K562 (cell line): ENCODE measurements around the gene BMP2. TPM values are rescaled to one million over a fixed set of nuclear protein-coding genes. Genes with fewer than 3 reads are reported as not detected.

ENCODE experiments used
- ATAC-seq: fragments of 200-7000 bp; cut with Tn5 transposase; 3 replicates; pipeline ENCODE4 v1.9.1; 2020; ENCODE audit warnings: moderate library complexity
- BruUV-seq: library from RNA; stranded (reverse); fragments of 400-500 nt; replicated peaks from 2 replicates; lab custom pipeline; 2021; lab: Mats Ljungman, UMichigan
- CTCF ChIA-PET: fragments of 300-600 bp; formaldehyde crosslinking; extraction: SDS; loops from one replicate; lab custom pipeline; 2021; ENCODE audit warnings: low intra/inter-chr PET ratio; lab: Yijun Ruan, JAX
- POLR2A ChIA-PET: fragments of 300-600, 350-650 bp; sonication (Branson Sonifier 250); formaldehyde crosslinking; extraction: SDS; loops from one replicate; lab custom pipeline; 2021; ENCODE audit warnings: antibody characterized with exemption, inconsistent platforms; lab: Yijun Ruan, JAX
- DNase-seq, 4 experiments: peaks; one replicate each; pipeline versions ENCODE4 v3.0.0 to v3.0.0-alpha.2; 2011 to 2018; ENCODE audit warnings: low spot score in 3 of 4, mixed read lengths in 3 of 4; ENCODE audit errors: extremely low read depth in 1 of 4
- FAIRE-seq: peaks from 2 replicates; lab custom pipeline; 2011; peaks lifted over from hg19 to GRCh38; lab: Jason Lieb, UNC
- H2AFZ ChIP-seq: 2 replicates; pipeline ENCODE4 v1.6.0; 2011; ENCODE audit warnings: low read depth, low read length, control low read depth, inconsistent platforms
- H3K27ac ChIP-seq: fragments of 200-600 bp; 3 replicates; pipeline ENCODE4 v1.8.0; 2011; ENCODE audit warnings: low read depth, mild to moderate bottlenecking, control low read depth, inconsistent platforms, low read length, moderate library complexity, mixed read lengths; ENCODE audit errors: extremely low read depth
- H3K27me3 ChIP-seq, 2 experiments: fragments of 300-600 bp in 1 of 2; 2 replicates in 1 of 2; 3 replicates in 1 of 2; pipeline versions ENCODE4 v1.6.0 to v1.8.0; 2011; ENCODE audit warnings: inconsistent platforms in 2 of 2, low read length in 2 of 2, mild to moderate bottlenecking in 1 of 2, mixed read lengths in 1 of 2, moderate library complexity in 1 of 2; ENCODE audit not compliant: control insufficient read depth in 2 of 2, insufficient read depth in 2 of 2
- H3K36me3 ChIP-seq: fragments of 300-600 bp; 3 replicates; pipeline ENCODE4 v1.8.0; 2011; ENCODE audit warnings: mild to moderate bottlenecking, low read length, inconsistent platforms; ENCODE audit not compliant: control insufficient read depth, insufficient read depth
- H3K4me1 ChIP-seq, 2 experiments: fragments of 200-600 bp in 1 of 2; replicated peaks in 1 of 2; 2 replicates in 1 of 2; 3 replicates in 1 of 2; pipeline versions ENCODE4 v1.5.1 to v1.8.0; 2011; ENCODE audit warnings: inconsistent platforms in 2 of 2, low read length in 2 of 2, mild to moderate bottlenecking in 1 of 2, mixed read lengths in 1 of 2, moderate library complexity in 1 of 2; ENCODE audit not compliant: control insufficient read depth in 2 of 2, insufficient read depth in 2 of 2
- H3K4me2 ChIP-seq: 2 replicates; pipeline ENCODE4 v1.6.1; 2011; ENCODE audit warnings: low read length, control low read depth, inconsistent platforms, mixed read lengths; ENCODE audit not compliant: insufficient read depth
- H3K4me3 ChIP-seq: fragments of 200-600 bp; sonication (generic), shearing (Covaris generic); 2 replicates; pipeline ENCODE4 v1.5.1; 2016; ENCODE audit warnings: control low read depth, inconsistent platforms
- H3K79me2 ChIP-seq: fragments of 200-600 bp; 3 replicates; pipeline ENCODE4 v1.8.0; 2011; ENCODE audit warnings: low read length, inconsistent platforms; ENCODE audit not compliant: control insufficient read depth, insufficient read depth
- H3K9ac ChIP-seq, 2 experiments: 2 replicates each; pipeline versions ENCODE4 v1.6.0 to v1.6.1; 2011; ENCODE audit warnings: low read depth in 2 of 2, low read length in 2 of 2, control low read depth in 1 of 2, inconsistent platforms in 1 of 2, mild to moderate bottlenecking in 1 of 2, mixed read lengths in 1 of 2; ENCODE audit not compliant: insufficient read depth in 1 of 2
- H3K9me1 ChIP-seq: one replicate; pipeline ENCODE4 v1.6.0; 2011; ENCODE audit warnings: inconsistent platforms, mild to moderate bottlenecking, low read length, moderate library complexity; ENCODE audit not compliant: control insufficient read depth, insufficient read depth
- H3K9me3 ChIP-seq: replicated peaks from 2 replicates; pipeline ENCODE4 v1.5.1; 2011; ENCODE audit warnings: low read depth, low read length, inconsistent platforms; ENCODE audit not compliant: control insufficient read depth, insufficient read depth
- H4K20me1 ChIP-seq: replicated peaks from 2 replicates; pipeline ENCODE4 v1.6.1; 2011; ENCODE audit warnings: low read length, inconsistent platforms, mixed read lengths; ENCODE audit not compliant: control insufficient read depth, insufficient read depth
- ELF4 ChIP-seq: fragments of 450-650 bp; formaldehyde crosslinking; IDR thresholded peaks from 2 replicates; pipeline ENCODE4 v1.4.0; 2022; ENCODE audit warnings: missing genetic modification characterization
- GMEB1 ChIP-seq: fragments of 250-450 bp; sonication (Bioruptor Pico); IDR thresholded peaks from 2 replicates; pipeline ENCODE4 v1.4.0; 2020; ENCODE audit warnings: mild to moderate bottlenecking
- NR4A1 ChIP-seq, 2 experiments: fragments of 250-450 bp in 1 of 2; fragments of 450-650 bp in 1 of 2; sonication (Bioruptor Pico) in 1 of 2; IDR thresholded peaks; 2 replicates each; pipeline versions ENCODE4 v1.4.0 to v1.6.1; 2016 to 2020; ENCODE audit warnings: mild to moderate bottlenecking in 2 of 2, missing compliant biosample characterization in 1 of 2, missing genetic modification characterization in 1 of 2, moderate library complexity in 1 of 2
- SRF ChIP-seq, 2 experiments: fragments of 250-450, 450-650 bp in 1 of 2; sonication (Bioruptor Pico) in 1 of 2; sonication (generic) in 1 of 2; formaldehyde crosslinking; IDR thresholded peaks; 2 replicates each; pipeline versions ENCODE4 v1.5.0 to v1.5.1; 2020 to 2022; ENCODE audit warnings: mild to moderate bottlenecking in 1 of 2, missing genetic modification reagents in 1 of 2
- STAT5B ChIP-seq: fragments of 250-450 bp; sonication (Bioruptor Pico); IDR thresholded peaks from 2 replicates; pipeline ENCODE4 v1.8.0; 2021; ENCODE audit warnings: mild to moderate bottlenecking, inconsistent platforms
- ZNF277 ChIP-seq: fragments of 250-450 bp; sonication (Bioruptor Pico); IDR thresholded peaks from 2 replicates; pipeline ENCODE4 v1.8.0; 2022; ENCODE audit warnings: inconsistent platforms, mild to moderate bottlenecking, moderate library complexity, borderline replicate concordance
- ZNF354B ChIP-seq: fragments of 250-450 bp; sonication (Bioruptor Pico); IDR thresholded peaks from 2 replicates; pipeline ENCODE4 v1.4.0; 2020
- WGBS: fragments of 100-300 bp; shearing (Covaris generic); methylation state at CpG from one replicate; pipeline ENCODE4 v1.1.6; 2016; ENCODE audit warnings: low coverage, mixed read lengths; ENCODE audit not compliant: insufficient coverage; ENCODE audit errors: missing lambda C conversion rate; 5-methylcytosine and 5-hydroxymethylcytosine counted together
- in situ Hi-C: fragments of 300-500 bp; cut with MboI; formaldehyde crosslinking; loops from 4 replicates; pipeline ENCODE4 v1.15.0; 2018; ENCODE audit warnings: inconsistent platforms, mixed read lengths
- intact Hi-C: fragments of 100-400 bp; cut with micrococcal nuclease; formaldehyde crosslinking; loops from 2 replicates; pipeline ENCODE4 v1.14.2; 2022
- polyA plus RNA-seq, 8 experiments: library from polyadenylated mRNA; depleted of rRNA in 4 of 8; stranded (reverse) in 5 of 8; unstranded in 3 of 8; fragments of >200 nt; fragmentation: Nextera tagmentation in 2 of 8; fragmentation: Illumina TruSeq in 1 of 8; extraction: Ambion mirVana in 2 of 8; extraction: Trizol in 1 of 8; gene quantifications; 2 replicates each; pipeline versions ENCODE4 v1.2.1 to v1.2.3, GENCODE V29; 2011 to 2014; ENCODE audit warnings: inconsistent platforms in 1 of 8, missing spikeins in 1 of 8
- total RNA-seq, 7 experiments: library from RNA; depleted of rRNA in 6 of 7; stranded (reverse); fragments of >200 nt in 6 of 7; fragmentation: Illumina TruSeq in 2 of 7; extraction: Trizol in 2 of 7; gene quantifications; 2 replicates each; pipeline versions ENCODE4 v1.2.1 to v1.2.3, GENCODE V29; 2011 to 2021; ENCODE audit warnings: low replicate concordance in 1 of 7

The BMP2 gene
- total and polyA plus RNA-seq, 9 of the 15 experiments (the other 6 are each of a cell fraction or from before 2014, with no cell fraction given), result 0.01 to 0.07 (median 0.03) TPM; not detected in 5

- no peaks in the 10 kb centered on the region for H3K9me3 ChIP-seq
- H3K36me3 ChIP-seq, result no peaks in the 10 kb centered on the region
- DNase-seq, result no peak
- no peak overlapping the region for H3K9ac ChIP-seq
- WGBS, result 0% methylated on average over 6 of the region's 7 CpGs
- ChIA-PET POLR2A (no interaction called here), CTCF (no interaction called here)
- no peaks in the 10 kb centered on the region for H3K4me1 ChIP-seq
- no peak for ATAC-seq
- H3K27me3 ChIP-seq, result no peaks in the 10 kb centered on the region
- in situ Hi-C loops, result no loop called here
- intact Hi-C loops, result no loop called here
- H3K27ac ChIP-seq, result no peak overlapping the region
- no peak for TF ChIP-seq ZNF354B (CRISPR knock-in tag)
- TF ChIP-seq NR4A1 (CRISPR knock-in tag; IDR thresholded peaks at IDR 0.05), result no peak
- TF ChIP-seq NR4A1 (tag; IDR thresholded peaks at IDR 0.05), result no peak
- TF ChIP-seq ELF4 (CRISPR knock-in tag), result no peak
- TF ChIP-seq STAT5B (CRISPR knock-in tag), result no peak
- TF ChIP-seq SRF (CRISPR knock-in tag; IDR thresholded peaks at IDR 0.05), result no peak
- BruUV-seq, result no TSS peak
- FAIRE-seq, result no peak
- no peaks in the 10 kb centered on the region for H3K79me2 ChIP-seq
- H3K4me3 ChIP-seq, result no peak overlapping the region
- H2AFZ ChIP-seq, result no peak overlapping the region
- no peak overlapping the region for H3K4me2 ChIP-seq
- H4K20me1 ChIP-seq, result no peaks in the 10 kb centered on the region
- no peaks in the 10 kb centered on the region for H3K9me1 ChIP-seq
Measured at GRCh38 chr20:6818033-6818808, 50.7 kb downstream of the BMP2 start.

- 0% methylated on average over 2 of the region's 2 CpGs for WGBS
- in situ Hi-C loops (no loop called here), intact Hi-C loops (no loop called here)
- no peak for FAIRE-seq
- H3K4me1 ChIP-seq, result no peaks in the 10 kb centered on the region
- no peak overlapping the region for H3K4me2 ChIP-seq
- H3K4me3 ChIP-seq, result no peak overlapping the region
- no peaks in the 10 kb centered on the region for H3K36me3 ChIP-seq
- TF ChIP-seq ZNF277 (CRISPR knock-in tag), result no peak
- no peak for TF ChIP-seq GMEB1 (CRISPR knock-in tag)
- TF ChIP-seq, all 486 proteins: peak for 0
- no peak for DNase-seq
- Histone ChIP-seq H2AFZ (no peak overlapping the region), H4K20me1 (no peaks in the 10 kb centered on the region), H3K9me3 (no peaks in the 10 kb centered on the region), H3K27me3 (no peaks in the 10 kb centered on the region), H3K9ac (no peak overlapping the region), H3K27ac (no peak overlapping the region), H3K79me2 (no peaks in the 10 kb centered on the region), H3K9me1 (no peaks in the 10 kb centered on the region)
- CTCF ChIA-PET, result no interaction called here
- no peak for ATAC-seq
- POLR2A ChIA-PET, result no interaction called here
- no TSS peak for BruUV-seq
Measured at GRCh38 chr20:6819599-6819998, 52.1 kb downstream of the BMP2 start.
